Osteoblast (primary cell): ENCODE results near the gene TLN1. TPM values are rescaled to one million over a fixed set of nuclear protein-coding genes. Genes with fewer than 3 reads are reported as not detected.

ENCODE experiments used
- DNase-seq: peaks from one replicate; pipeline ENCODE4 v3.0.0; 2011; ENCODE audit warnings: low spot score, mixed read lengths; ENCODE audit not compliant: insufficient read length; ENCODE audit errors: missing footprints
- H2AFZ ChIP-seq: 2 replicates; pipeline ENCODE4 v1.6.0; 2011; ENCODE audit warnings: mild to moderate bottlenecking, low read length
- H3K27ac ChIP-seq: 2 replicates; pipeline ENCODE4 v1.5.1; 2011; ENCODE audit warnings: mild to moderate bottlenecking, low read depth, low read length, moderate library complexity
- H3K27me3 ChIP-seq: 2 replicates; pipeline ENCODE4 v1.6.0; 2012; ENCODE audit warnings: mild to moderate bottlenecking, control low read depth, inconsistent platforms, low read length, moderate library complexity; ENCODE audit not compliant: insufficient read depth
- H3K36me3 ChIP-seq: 2 replicates; pipeline ENCODE4 v1.5.1; 2011; ENCODE audit warnings: mild to moderate bottlenecking, low read length, control low read depth, moderate library complexity; ENCODE audit not compliant: insufficient read depth
- H3K4me1 ChIP-seq: 2 replicates; pipeline ENCODE4 v1.5.1; 2011; ENCODE audit warnings: mild to moderate bottlenecking, low read length, control low read depth, moderate library complexity; ENCODE audit not compliant: insufficient read depth
- H3K4me2 ChIP-seq: 2 replicates; pipeline ENCODE4 v1.6.0; 2011; ENCODE audit warnings: mild to moderate bottlenecking, low read length; ENCODE audit not compliant: insufficient read depth
- H3K4me3 ChIP-seq: fragments of 200-600 bp; sonication (generic); 3 replicates; pipeline ENCODE4 v1.5.1; 2012; ENCODE audit warnings: mild to moderate bottlenecking, low read length, inconsistent platforms; ENCODE audit not compliant: insufficient read depth
- H3K79me2 ChIP-seq: 2 replicates; pipeline ENCODE4 v1.6.0; 2012; ENCODE audit warnings: mild to moderate bottlenecking, low read length, control low read depth, inconsistent platforms; ENCODE audit not compliant: insufficient read depth
- H3K9me3 ChIP-seq: 2 replicates; pipeline ENCODE4 v1.5.1; 2011; ENCODE audit warnings: low read depth, low read length, control low read depth
- H4K20me1 ChIP-seq: 2 replicates; pipeline ENCODE4 v1.6.0; 2012; ENCODE audit warnings: mild to moderate bottlenecking, low read length, control low read depth; ENCODE audit not compliant: insufficient read depth
- total RNA-seq: library from RNA; depleted of rRNA; stranded (reverse); fragments of >200 nt; gene quantifications from 2 replicates; pipeline ENCODE4 v1.2.3, GENCODE V29; 2012
- TF ChIP-seq, protein P1 (sequence below): IDR thresholded peaks from 2 replicates; pipeline ENCODE4 v1.5.1; 2011; ENCODE audit warnings: mild to moderate bottlenecking, low read depth, low read length, moderate library complexity; ENCODE audit errors: extremely low read depth

The TLN1 gene
- total RNA-seq, 1 donor, result 376 TPM

DNA sequence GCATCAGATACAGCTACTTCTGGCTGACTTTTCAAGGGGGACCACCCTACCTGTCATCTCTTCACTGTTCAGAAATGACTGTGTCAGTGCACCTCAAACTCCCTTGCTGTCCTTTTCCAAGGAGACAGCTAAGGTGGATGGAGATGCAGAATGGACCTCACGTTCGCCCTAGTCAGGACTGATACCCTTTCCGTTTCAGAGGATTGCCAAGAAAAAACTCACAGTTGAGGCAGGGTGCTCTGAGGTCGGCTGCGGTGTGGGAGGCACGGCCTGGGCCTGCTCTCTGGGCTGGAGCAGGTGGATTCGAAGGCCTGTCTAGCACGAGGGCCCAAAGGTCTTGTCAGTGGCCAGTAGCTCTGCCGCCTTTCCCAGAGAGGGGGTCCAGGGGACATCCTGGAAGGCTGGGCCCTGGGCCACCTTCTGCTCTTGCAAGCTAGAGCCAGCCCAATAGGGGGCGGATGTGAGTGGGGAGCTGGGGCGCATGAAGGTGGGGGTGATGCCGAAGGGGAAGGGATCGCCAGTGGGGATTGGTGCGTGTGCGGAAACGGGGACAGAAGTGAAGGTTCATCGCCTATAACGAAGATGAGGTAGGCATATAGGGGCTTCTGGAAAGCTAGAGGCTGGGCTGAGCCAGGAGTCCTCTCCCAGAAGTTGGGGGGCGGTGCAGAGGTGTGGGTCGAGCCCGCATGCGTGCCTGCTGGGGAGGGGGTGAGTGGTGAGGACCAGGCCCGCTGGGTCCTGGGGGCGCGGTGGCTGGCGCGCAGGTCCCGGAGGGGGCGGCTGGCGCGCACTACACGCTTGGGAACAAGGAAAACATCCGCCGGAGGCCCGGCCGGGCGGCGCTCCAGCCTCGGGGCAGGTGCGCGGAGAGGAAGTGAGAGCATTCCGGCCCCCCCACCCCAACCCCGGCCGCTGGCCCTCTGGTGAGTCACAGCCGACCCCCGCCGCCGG is 24.6 kb upstream of the TLN1 start:
- Histone ChIP-seq H3K79me2 (no peaks in the 10 kb centered on the region), H2AFZ (no peak overlapping the region), H3K27ac (no peak overlapping the region), H3K9me3 (no peaks in the 10 kb centered on the region), H3K4me2 (peak overlapping the region; percentile 77), H4K20me1 (peaks cover 2% of the 10 kb centered on the region), H3K4me3 (peak overlapping the region; percentile 60), H3K27me3 (no peaks in the 10 kb centered on the region), H3K36me3 (peaks cover 21% of the 10 kb centered on the region), H3K4me1 (peaks cover 29% of the 10 kb centered on the region)
- no peak for DNase-seq
- TF ChIP-seq, protein P1, sequence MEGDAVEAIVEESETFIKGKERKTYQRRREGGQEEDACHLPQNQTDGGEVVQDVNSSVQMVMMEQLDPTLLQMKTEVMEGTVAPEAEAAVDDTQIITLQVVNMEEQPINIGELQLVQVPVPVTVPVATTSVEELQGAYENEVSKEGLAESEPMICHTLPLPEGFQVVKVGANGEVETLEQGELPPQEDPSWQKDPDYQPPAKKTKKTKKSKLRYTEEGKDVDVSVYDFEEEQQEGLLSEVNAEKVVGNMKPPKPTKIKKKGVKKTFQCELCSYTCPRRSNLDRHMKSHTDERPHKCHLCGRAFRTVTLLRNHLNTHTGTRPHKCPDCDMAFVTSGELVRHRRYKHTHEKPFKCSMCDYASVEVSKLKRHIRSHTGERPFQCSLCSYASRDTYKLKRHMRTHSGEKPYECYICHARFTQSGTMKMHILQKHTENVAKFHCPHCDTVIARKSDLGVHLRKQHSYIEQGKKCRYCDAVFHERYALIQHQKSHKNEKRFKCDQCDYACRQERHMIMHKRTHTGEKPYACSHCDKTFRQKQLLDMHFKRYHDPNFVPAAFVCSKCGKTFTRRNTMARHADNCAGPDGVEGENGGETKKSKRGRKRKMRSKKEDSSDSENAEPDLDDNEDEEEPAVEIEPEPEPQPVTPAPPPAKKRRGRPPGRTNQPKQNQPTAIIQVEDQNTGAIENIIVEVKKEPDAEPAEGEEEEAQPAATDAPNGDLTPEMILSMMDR, result peak; percentile 49

DNA sequence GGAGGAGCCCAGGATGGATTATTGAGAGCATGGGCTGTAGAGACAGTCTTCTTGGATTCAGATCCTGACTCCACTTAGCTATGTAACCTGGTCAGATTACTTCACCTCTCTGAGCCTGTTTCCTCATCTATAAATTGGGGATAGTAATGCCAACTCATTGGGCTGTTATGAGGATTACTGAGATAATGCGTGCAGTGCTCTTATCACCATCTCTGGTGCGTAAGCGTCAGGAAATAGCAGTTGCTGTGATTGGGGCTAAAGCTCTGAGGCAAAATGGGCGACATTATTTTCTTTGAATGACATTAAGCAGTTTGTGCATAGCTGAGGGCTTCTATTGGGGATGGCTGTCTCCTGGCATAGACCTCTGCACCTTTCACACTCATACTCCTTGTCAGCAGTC is 23.1 kb upstream of the TLN1 start:
- no peak for DNase-seq
- Histone ChIP-seq H3K4me2 (no peak overlapping the region), H3K27ac (no peak overlapping the region), H4K20me1 (peaks cover 2% of the 10 kb centered on the region), H3K4me1 (peaks cover 24% of the 10 kb centered on the region), H3K27me3 (no peaks in the 10 kb centered on the region), H3K4me3 (no peak overlapping the region), H3K9me3 (no peaks in the 10 kb centered on the region), H3K36me3 (peaks cover 31% of the 10 kb centered on the region), H3K79me2 (peaks cover 3% of the 10 kb centered on the region), H2AFZ (no peak overlapping the region)
- TF ChIP-seq, protein P1, result no peak

DNA sequence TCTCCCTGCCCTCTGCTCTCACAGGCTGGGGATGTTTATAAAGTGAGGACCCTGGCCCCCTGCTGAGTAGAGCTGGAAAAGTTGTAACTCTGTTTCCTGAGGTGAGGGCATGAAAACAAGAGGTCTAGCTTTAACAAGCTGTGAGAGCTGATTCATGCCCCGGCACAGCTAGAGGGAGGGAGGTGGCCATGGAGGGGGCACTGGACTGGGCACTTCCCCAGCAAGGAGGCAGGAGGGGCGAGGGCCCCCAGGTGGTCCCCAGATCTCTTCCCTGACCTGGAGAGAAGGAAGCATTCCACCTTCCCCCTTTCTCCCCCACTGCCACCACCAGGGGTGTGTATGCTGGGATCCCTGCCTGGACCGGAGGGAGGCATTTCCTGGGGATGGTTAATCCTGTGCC is 22.3 kb upstream of the TLN1 start, which contains the start of gene MSMP:
MSMP (minus strand) TSS at position 13 of the 400 bp plus-strand sequence. CDS start 147 bp downstream, outside the sequence.
- Histone ChIP-seq H3K9me3 (no peaks in the 10 kb centered on the region), H3K36me3 (peaks cover 31% of the 10 kb centered on the region), H3K4me1 (peaks cover 29% of the 10 kb centered on the region)

DNA sequence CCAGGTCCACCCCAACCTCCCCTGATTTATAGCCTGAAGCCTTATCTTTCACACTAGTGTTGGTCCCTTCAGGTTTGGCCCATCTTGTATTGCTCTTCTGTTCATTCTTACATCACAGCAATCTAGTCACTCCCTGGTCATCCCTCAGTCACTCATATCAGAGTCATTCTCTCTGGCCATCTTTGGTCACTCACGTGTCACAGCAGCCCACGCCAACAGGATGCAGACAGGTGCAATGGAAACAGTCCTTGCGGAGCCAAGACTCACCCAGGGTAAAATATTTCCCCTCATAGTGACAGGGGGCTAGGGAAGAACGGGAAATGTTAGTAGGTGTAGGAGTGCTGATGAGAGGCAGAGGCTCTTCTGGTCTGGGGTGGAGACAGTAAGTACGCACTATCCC is 21.5 kb upstream of the TLN1 start:
- Histone ChIP-seq H3K27me3 (no peaks in the 10 kb centered on the region), H3K4me2 (no peak overlapping the region), H3K27ac (no peak overlapping the region), H3K4me1 (peaks cover 25% of the 10 kb centered on the region), H3K79me2 (peaks cover 17% of the 10 kb centered on the region), H3K9me3 (no peaks in the 10 kb centered on the region), H2AFZ (no peak overlapping the region), H3K4me3 (no peak overlapping the region), H3K36me3 (peaks cover 31% of the 10 kb centered on the region), H4K20me1 (peaks cover 2% of the 10 kb centered on the region)
- DNase-seq, result no peak
- TF ChIP-seq, protein P1, result no peak

More for the DNA sequence above, 22.3 kb upstream of the TLN1 start, which contains the start of gene MSMP:
- Histone ChIP-seq H4K20me1 (peaks cover 2% of the 10 kb centered on the region), H2AFZ (no peak within 1 kb of the TSS), H3K79me2 (peaks cover 11% of the 10 kb centered on the region), H3K4me3 (no peak within 1 kb of the TSS), H3K27ac (no peak within 1 kb of the TSS), H3K4me2 (no peak within 1 kb of the TSS), H3K27me3 (no peaks in the 10 kb centered on the region)
- no peak for DNase-seq
- TF ChIP-seq, protein P1, result no peak
